Activated CD4-positive, alpha-beta T cell treated with anti-CD3 and anti-CD28 coated beads, Interleukin-2, amount 10 ng/mL, durations not matched to agents 24 days and 14 days (primary cell): ENCODE measurements around the gene C19orf67. TPM values are rescaled to one million over a fixed set of nuclear protein-coding genes. Genes with fewer than 3 reads are reported as not detected.

Experiments
- DNase-seq: peaks from one replicate; pipeline ENCODE4 v3.0.0; 2022
- H3K27ac Mint-ChIP-seq: one replicate; pipeline ENCODE4 v1.8.0; 2022; ENCODE audit warnings: mild to moderate bottlenecking, mixed read lengths
- H3K27me3 Mint-ChIP-seq: one replicate; pipeline ENCODE4 v1.8.0; 2022; ENCODE audit warnings: mixed read lengths
- H3K36me3 Mint-ChIP-seq: one replicate; pipeline ENCODE4 v1.8.0; 2022; ENCODE audit warnings: low read depth, mild to moderate bottlenecking, mixed read lengths
- H3K4me1 Mint-ChIP-seq: one replicate; pipeline ENCODE4 v1.8.0; 2021; ENCODE audit warnings: mixed read lengths
- H3K4me3 Mint-ChIP-seq: one replicate; pipeline ENCODE4 v1.8.0; 2022; ENCODE audit warnings: mild to moderate bottlenecking, moderate library complexity, mixed read lengths
- H3K9me3 Mint-ChIP-seq: one replicate; pipeline ENCODE4 v1.8.0; 2021; ENCODE audit warnings: mixed read lengths
- intact Hi-C: fragments of 100-400 bp; cut with micrococcal nuclease; formaldehyde crosslinking; loops from one replicate; pipeline ENCODE4 v1.15.1; 2023
- total RNA-seq: library from RNA; stranded (reverse); gene quantifications from 2 replicates; pipeline ENCODE4 v1.2.3, GENCODE V29; 2022

The C19orf67 gene
- total RNA-seq: 0.54 and 0.58 TPM in 2 replicates

DNA sequence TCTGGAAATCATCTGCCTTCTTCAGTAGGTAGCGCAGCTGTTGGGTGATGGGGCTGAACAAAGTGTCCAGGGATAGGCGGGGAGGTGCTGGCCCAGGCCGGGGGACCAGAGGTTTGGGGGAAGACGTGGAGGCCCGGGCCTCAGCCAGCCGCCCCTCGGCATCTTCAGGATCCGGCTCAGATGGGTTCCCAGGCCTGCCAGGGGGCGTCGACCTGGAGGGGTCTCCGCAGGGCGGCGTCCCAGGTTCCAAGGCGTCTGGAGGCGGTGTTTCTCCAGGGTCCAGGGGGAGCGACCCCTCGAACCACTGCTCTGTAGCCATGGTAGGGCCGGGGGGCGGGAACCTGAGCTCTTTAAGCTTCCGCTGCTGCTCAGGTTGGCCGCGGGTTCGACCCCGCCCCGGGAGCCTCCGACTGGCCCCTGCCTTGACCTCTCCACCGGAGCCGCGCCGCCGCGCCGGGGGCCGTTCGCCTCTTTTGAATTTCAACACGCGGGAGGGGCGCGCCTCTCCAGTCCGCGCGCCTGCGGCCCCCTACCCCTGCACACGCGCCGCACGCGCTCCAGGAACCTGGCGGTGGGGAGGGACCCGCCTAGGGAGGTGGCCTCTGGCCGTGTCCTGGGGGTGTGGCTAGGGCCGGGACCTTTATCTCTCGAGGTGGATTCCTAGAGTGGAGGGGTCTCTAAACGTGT, at the start of gene C19orf67:
Gene C19orf67 (minus strand): TSS at position 475 of the 687 bp plus-strand sequence. CDS start 156 bp downstream, at position 319.
- no peaks in the 10 kb centered on the region for H3K9me3 Mint-ChIP-seq
- no peak for DNase-seq
- no peak within 1 kb of the TSS for H3K27ac Mint-ChIP-seq
- intact Hi-C loops: no loop called here
- H3K4me1 Mint-ChIP-seq: peaks cover 20% of the 10 kb centered on the region
- no peak within 1 kb of the TSS for H3K4me3 Mint-ChIP-seq
- H3K36me3 Mint-ChIP-seq: peaks cover 25% of the 10 kb centered on the region
- no peaks in the 10 kb centered on the region for H3K27me3 Mint-ChIP-seq

DNA sequence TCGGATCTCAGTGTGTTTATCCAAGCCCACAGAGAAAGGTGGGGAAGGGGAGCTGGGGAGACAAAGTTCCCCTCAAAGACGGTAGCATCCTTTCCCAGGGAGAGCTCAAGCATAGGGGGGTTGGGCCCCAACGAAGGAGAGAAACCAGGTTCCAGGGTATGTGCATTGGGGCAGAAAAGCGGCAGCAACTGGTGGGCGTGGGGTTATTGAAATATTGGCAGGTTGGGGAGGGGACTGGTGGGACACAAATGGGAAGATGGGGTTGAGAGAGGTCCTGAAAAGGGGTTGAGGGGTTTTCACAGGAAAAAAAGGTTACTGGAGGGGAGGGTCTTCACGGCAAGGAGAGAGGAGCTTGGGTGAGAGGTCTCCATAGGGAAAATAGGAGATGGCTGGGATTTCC, 49.8 kb upstream of the C19orf67 start:
- no peaks in the 10 kb centered on the region for H3K9me3 Mint-ChIP-seq
- H3K27me3 Mint-ChIP-seq: no peaks in the 10 kb centered on the region
- H3K4me1 Mint-ChIP-seq: peaks cover 34% of the 10 kb centered on the region
- intact Hi-C loops: loop anchor here (5.0 kb wide), 2 partner anchors 53 to 232 kb away; no protein-coding TSS in a partner anchor
- H3K27ac Mint-ChIP-seq: peak overlapping the region; percentile 96
- no peak for DNase-seq
- peak overlapping the region; percentile 83 for H3K4me3 Mint-ChIP-seq
- H3K36me3 Mint-ChIP-seq: peaks cover 23% of the 10 kb centered on the region

DNA sequence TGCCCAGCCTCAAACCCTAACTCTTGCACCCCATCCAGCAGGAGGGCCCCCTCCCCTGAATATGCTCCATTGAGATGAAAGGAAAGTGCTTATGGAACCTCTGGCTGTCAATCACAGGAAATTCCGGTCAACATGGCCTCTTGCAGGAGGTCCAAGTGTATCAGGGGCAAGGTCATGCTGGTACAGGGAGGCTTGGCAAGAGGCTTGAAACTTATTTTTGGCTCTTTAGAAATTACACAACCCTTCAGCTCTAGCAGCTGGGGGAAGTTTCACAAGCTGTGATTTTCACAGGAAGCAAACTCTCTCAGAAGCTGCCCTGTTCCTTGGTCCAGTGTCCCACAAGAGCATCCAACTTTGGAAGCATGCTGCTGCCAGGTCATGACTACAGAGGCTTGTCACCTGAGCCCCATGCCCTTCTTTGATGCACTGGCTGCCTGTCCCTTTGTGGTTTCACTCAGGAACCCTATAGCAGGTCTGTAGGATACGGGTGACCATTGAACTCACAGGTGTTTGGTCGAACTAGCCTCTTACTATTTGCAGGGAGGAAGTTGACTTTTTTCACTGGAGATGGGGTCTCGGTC, 42.4 kb upstream of the C19orf67 start:
- Mint-ChIP-seq H3K36me3 (peaks cover 30% of the 10 kb centered on the region), H3K27ac (no peak overlapping the region), H3K9me3 (no peaks in the 10 kb centered on the region), H3K4me3 (no peak overlapping the region), H3K4me1 (peaks cover 2% of the 10 kb centered on the region), H3K27me3 (no peaks in the 10 kb centered on the region)
- no peak for DNase-seq
- intact Hi-C loops: no loop called here

DNA sequence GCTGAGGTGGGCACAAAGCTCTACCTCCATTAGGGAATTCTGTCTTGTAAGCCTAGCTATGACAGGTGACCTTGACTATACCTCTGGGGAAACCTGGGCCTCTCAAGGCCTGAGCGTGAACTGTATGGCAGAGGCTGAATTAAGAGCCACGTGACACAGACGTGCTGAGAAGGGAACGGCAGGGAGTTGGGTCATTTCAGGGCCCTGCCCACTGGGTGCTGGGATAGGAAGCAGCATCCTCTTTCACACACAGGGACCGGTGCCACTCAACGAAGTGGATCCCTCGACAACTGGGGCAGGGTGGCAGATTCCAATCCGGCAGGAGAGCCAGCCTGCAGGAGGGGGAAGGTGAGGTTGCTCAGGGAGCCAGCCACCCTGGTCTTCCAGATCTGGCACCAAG, 41.6 kb upstream of the C19orf67 start:
- no peak overlapping the region for H3K4me3 Mint-ChIP-seq
- H3K4me1 Mint-ChIP-seq: peaks cover 1% of the 10 kb centered on the region
- no peak for DNase-seq
- peaks cover 35% of the 10 kb centered on the region for H3K36me3 Mint-ChIP-seq
- intact Hi-C loops: no loop called here
- no peak overlapping the region for H3K27ac Mint-ChIP-seq
- H3K9me3 Mint-ChIP-seq: no peaks in the 10 kb centered on the region
- H3K27me3 Mint-ChIP-seq: no peaks in the 10 kb centered on the region

DNA sequence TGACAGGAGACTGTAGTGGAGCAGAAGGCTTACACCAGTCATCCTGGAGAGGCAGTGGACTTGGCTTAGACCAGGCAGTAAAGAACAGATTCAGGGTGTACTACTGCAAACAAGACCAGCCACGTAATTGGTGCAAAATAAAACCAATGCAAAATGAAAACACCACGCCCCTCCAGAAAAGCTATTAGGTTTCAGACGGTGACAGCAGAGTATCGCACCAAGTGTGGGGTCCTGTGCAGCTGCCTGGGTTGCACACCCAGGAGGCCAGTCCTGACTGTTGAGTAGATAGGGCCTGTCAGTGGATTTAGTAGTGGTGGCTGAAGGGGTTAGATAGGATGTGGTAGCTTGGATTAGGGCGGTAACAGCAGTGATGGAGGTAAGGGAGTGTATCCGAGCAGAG, 37.3 kb upstream of the C19orf67 start:
- intact Hi-C loops: no loop called here
- Mint-ChIP-seq H3K9me3 (no peaks in the 10 kb centered on the region), H3K4me1 (peaks cover 11% of the 10 kb centered on the region), H3K36me3 (peaks cover 34% of the 10 kb centered on the region), H3K27ac (peak overlapping the region; percentile 34), H3K27me3 (no peaks in the 10 kb centered on the region), H3K4me3 (no peak overlapping the region)
- no peak for DNase-seq

DNA sequence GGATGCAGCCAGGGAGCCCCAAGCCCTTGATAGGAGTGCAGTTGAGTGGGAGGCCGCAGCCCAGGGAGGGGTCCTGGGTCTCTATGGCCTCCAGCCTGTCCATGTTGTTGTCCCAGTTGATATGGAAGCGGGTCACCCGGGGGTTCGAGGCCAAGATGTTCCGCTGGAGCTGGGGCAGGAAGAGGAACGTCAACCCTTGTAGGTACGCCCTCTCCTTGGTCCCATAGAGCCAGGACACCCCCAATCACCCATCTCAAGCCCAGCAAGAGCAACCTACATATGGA, 34.9 kb upstream of the C19orf67 start:
- Mint-ChIP-seq H3K36me3 (peaks cover 22% of the 10 kb centered on the region), H3K27me3 (no peaks in the 10 kb centered on the region), H3K27ac (no peak overlapping the region), H3K9me3 (no peaks in the 10 kb centered on the region), H3K4me3 (no peak overlapping the region), H3K4me1 (peaks cover 25% of the 10 kb centered on the region)
- intact Hi-C loops: no loop called here
- no peak for DNase-seq

DNA sequence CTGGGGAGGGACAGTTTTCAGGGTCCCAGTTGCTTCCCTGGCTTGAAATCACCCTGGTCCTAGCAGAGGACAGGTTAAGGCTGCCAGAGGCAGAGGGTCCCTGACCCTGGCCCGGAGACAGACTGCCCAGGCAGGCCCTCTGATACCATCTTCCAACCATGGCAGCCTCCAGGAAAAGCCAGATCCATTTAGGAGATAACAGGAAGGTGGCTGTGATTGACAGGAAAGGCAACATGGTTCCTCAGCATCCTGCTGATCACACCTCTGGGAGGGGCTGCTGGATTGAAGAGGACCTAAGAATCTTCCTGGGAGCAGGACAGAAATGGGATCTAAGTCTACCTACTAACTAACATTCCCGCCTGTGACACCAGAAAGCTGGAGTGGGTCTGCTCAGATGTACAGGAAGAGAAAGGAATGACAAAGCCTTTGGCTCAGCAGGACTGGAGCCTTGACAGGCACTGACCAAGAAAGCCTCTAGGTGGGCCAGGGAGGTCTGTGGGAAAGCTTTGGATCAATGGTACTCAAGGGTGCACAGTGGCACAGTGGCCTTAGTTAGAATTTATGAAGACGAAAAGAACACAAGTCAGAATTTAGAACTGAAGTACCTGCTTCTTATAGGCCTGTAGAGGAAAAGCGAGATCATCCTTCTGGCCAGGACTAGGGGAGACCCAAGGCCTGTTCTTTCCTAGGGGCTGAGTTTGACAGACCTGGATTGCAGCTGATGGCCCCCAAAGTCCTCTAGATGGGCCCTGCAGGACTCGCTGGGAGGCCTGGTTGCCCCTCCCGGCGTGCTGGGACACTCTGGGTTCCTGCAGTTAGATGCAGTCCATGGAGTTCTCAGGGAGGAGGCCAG, 34.3 kb upstream of the C19orf67 start:
- Mint-ChIP-seq H3K4me1 (peaks cover 26% of the 10 kb centered on the region), H3K9me3 (no peaks in the 10 kb centered on the region), H3K27ac (no peak overlapping the region), H3K36me3 (peaks cover 21% of the 10 kb centered on the region), H3K27me3 (no peaks in the 10 kb centered on the region), H3K4me3 (no peak overlapping the region)
- no peak for DNase-seq
- intact Hi-C loops: loop anchor here (2.0 to 10.0 kb wide), 3 partner anchors 39 to 845 kb away; no protein-coding TSS in a partner anchor

DNA sequence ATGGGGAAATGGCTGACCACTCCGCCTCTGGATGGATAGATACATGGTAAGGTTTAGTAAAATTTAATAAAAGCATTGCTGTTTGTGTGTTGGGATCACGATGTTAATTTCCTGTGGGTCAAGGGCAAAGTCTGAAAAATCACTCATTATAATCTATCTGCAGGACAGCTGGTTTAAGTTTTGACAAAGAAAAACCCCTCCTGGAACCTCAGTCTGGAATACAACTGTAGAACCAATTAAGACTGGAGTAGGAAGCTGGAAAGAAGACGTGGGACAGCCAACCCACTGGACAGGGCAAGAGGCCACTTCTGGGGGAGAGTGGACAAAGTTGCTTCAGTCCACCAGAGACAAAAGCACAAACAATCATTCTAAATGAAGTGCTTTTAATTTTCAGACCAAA, 33.6 kb upstream of the C19orf67 start:
- intact Hi-C loops: loop anchor here (2.0 to 10.0 kb wide), 3 partner anchors 38 to 844 kb away; no protein-coding TSS in a partner anchor
- H3K27ac Mint-ChIP-seq: peak overlapping the region; percentile 94
- H3K36me3 Mint-ChIP-seq: peaks cover 15% of the 10 kb centered on the region
- no peak for DNase-seq
- H3K9me3 Mint-ChIP-seq: no peaks in the 10 kb centered on the region
- peak overlapping the region; percentile 94 for H3K4me3 Mint-ChIP-seq
- peaks cover 30% of the 10 kb centered on the region for H3K4me1 Mint-ChIP-seq
- no peaks in the 10 kb centered on the region for H3K27me3 Mint-ChIP-seq

DNA sequence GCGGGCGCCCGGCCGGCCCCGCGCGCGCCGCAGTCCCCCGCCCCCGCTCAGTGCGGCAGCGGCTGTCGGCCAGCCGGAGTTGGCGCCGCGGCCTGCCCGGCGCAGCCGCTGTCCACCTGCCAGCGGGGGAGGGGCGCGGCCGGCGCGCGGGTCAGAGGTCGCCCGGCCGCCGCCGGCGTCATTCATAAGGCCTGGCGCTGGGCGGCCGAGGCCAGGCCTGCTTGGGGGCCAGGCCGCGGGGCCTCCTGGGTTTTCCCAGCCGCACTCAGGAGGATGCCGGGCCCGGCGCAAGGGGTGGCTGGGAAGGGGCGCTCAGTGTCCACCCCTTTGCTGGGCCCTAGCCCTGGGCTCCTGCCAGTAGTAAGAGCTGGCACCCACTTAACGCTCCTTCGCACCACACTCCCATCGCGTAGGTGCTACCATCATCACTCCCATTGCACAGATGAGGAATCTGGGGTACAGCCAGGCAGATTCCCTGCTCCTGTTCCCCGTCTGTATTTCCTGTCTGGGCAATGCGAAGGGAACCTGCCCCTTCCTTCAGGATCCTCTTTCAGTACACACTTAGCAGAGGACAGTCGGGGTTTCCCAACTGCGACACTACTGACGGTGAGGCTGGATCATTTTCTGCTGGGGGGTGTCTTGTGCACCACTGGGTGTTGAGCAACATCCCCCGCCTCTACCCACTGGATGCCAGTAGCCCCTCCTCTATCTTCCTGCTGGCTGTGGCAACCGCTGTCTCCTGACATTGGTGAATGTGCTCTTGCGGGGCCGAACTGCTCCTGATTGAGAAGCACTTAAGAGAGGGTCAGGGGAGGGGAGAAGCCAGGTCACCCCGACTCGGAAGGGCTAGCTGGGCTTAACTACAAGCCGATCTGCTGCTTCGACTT, 32.8 kb upstream of the C19orf67 start:
- intact Hi-C loops: loop anchor here (1.0 to 10.0 kb wide), 4 partner anchors 18 to 844 kb away; partner anchors contain the start of gene ASF1B

DNA sequence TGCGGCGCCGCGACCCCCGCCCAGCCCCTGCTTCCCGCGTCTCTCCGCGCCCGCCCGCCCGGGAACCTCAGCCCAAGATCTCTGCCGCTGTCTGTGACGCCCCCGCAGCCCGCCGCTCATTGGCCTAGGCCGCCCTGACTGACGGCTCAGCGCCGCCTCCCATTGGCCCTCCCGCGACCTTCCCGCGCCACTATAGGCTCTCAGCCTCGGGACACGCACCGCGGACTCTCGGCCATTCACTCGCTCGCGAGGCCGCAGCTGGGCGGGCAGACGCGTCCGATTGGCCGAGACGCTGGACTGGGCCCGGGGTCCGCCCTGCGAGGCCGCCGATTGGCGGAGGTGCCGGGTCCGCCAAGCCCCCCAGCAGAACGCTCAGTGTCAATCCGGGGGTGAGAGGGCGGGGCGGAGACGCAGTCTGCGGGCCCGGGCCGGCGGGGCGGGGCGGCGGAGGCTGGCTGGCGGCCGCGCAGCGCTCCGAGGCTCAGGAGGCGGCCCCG, 32.1 kb upstream of the C19orf67 start, which contains the start of gene PRKACA:
Gene PRKACA (minus strand): TSS at position 95 of the 497 bp plus-strand sequence. CDS start 215 bp downstream, outside the sequence.
- Mint-ChIP-seq H3K36me3 (peaks cover 12% of the 10 kb centered on the region), H3K27me3 (no peaks in the 10 kb centered on the region), H3K4me3 (peak within 1 kb of the TSS; percentile 98), H3K4me1 (peaks cover 34% of the 10 kb centered on the region), H3K9me3 (no peaks in the 10 kb centered on the region), H3K27ac (peak within 1 kb of the TSS; percentile 94)
- intact Hi-C loops: loop anchor here (1.0 to 10.0 kb wide), 6 partner anchors 19 to 843 kb away; partner anchors contain the start of gene ASF1B
- DNase-seq: peak; percentile 100

More for the DNA sequence above, 32.8 kb upstream of the C19orf67 start:
- Mint-ChIP-seq H3K9me3 (no peaks in the 10 kb centered on the region), H3K27ac (peak overlapping the region; percentile 94), H3K36me3 (peaks cover 15% of the 10 kb centered on the region), H3K4me1 (peaks cover 34% of the 10 kb centered on the region), H3K27me3 (no peaks in the 10 kb centered on the region), H3K4me3 (peak overlapping the region; percentile 94)
- peak; percentile 81 for DNase-seq

DNA sequence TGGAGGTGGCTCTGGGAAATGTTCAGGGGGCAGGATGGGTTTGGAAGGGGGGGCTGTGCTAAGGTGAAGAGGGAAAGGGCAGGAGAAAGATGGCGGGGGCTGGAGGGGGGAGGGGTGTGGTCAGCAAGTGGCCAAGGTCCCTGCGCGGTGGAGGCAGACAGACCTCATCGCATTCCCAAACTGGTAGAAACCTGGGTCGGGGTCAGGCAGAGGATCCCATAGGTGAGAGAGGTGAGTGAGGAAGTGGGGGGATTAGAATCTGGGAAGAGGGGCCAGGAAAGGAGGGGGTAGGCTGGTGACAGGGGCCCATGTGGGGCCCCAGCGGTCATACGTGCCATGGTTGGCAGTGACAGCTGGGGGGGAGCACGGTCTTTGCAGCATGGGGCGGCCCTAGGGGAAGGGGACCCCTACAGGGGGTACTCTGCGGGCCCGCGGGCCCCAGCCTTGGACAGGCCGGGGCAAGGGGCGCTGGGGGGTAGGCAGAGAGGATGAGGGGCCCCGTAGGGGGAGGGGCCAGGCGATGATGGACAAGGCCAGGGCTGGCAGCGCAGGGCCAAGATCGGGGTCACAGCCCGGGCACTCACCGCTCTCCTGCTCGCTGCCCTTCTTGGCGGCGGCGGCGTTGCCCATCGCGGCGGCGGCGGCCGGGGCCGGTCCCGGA, 31.5 kb upstream of the C19orf67 start:
- Mint-ChIP-seq H3K9me3 (no peaks in the 10 kb centered on the region), H3K27ac (peak overlapping the region; percentile 80), H3K4me1 (peaks cover 35% of the 10 kb centered on the region), H3K36me3 (peaks cover 8% of the 10 kb centered on the region), H3K4me3 (peak overlapping the region; percentile 98), H3K27me3 (no peaks in the 10 kb centered on the region)
- DNase-seq: no peak
- intact Hi-C loops: loop anchor here (1.0 to 10.0 kb wide), 4 partner anchors 26 to 842 kb away; no protein-coding TSS in a partner anchor

DNA sequence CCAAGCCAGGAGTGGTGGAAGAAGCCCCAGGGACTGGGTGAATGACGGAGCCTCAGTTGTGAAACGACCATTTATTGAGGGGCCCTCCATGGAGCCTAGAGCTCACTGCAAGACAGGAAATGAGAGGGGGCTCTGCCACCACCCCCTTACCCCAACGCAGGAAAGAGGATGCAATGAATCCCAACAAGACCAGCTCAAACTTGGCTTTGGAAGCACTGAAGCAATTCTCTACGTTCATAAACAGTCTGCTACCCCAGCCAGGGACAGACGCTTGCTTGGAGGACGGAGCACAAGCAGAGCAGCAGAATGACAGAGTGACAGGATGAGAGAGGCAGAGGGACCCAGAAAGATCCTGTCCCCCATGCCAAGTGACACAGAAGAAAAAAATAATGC, 30.9 kb upstream of the C19orf67 start:
- Mint-ChIP-seq H3K27ac (peak overlapping the region; percentile 80), H3K4me1 (peaks cover 40% of the 10 kb centered on the region), H3K36me3 (peaks cover 8% of the 10 kb centered on the region), H3K4me3 (peak overlapping the region; percentile 98), H3K9me3 (no peaks in the 10 kb centered on the region), H3K27me3 (no peaks in the 10 kb centered on the region)
- intact Hi-C loops: loop anchor here (5.0 to 10.0 kb wide), 2 partner anchors 519 to 842 kb away; no protein-coding TSS in a partner anchor
- peak; percentile 69 for DNase-seq
